Activated naive CD4-positive, alpha-beta T cell treated with anti-CD3 and anti-CD28 coated beads, Interleukin-2, amount 10 ng/mL, durations not matched to agents 7 days and 5 days (primary cell): ENCODE results near the gene NT5C2.
"Not testable (repeated sequence)": the region's sequence is repeated elsewhere in the genome, so short reads cannot be mapped to it uniquely, and the experiment has no call there.

Source experiments
- CTCF ChIA-PET: fragments of 350-600 bp; sonication (Branson Sonifier 250); formaldehyde crosslinking; loops from one replicate; lab custom pipeline; 2021; ENCODE audit warnings: antibody characterized with exemption; lab: Charles Lee
- DNase-seq: peaks from one replicate; pipeline ENCODE4 v3.0.0-alpha.2; 2020
- H3K27ac Mint-ChIP-seq: one replicate; pipeline ENCODE4 v1.8.0; 2021; ENCODE audit warnings: mild to moderate bottlenecking, moderate library complexity, mixed read lengths
- H3K27me3 Mint-ChIP-seq: one replicate; pipeline ENCODE4 v1.8.0; 2021; ENCODE audit warnings: mild to moderate bottlenecking, mixed read lengths
- H3K36me3 Mint-ChIP-seq: one replicate; pipeline ENCODE4 v1.8.0; 2021; ENCODE audit warnings: mixed read lengths
- H3K4me1 Mint-ChIP-seq: one replicate; pipeline ENCODE4 v1.8.0; 2021; ENCODE audit warnings: mixed read lengths
- H3K4me3 Mint-ChIP-seq: one replicate; pipeline ENCODE4 v1.8.0; 2021; ENCODE audit warnings: mild to moderate bottlenecking, moderate library complexity, mixed read lengths
- H3K9me3 Mint-ChIP-seq: one replicate; pipeline ENCODE4 v1.8.0; 2021; ENCODE audit warnings: mixed read lengths

Gene NT5C2

GRCh38 chr10:103072276-103072675 lies 120.8 kb downstream of the NT5C2 start:
- Mint-ChIP-seq H3K4me3 (no peak overlapping the region), H3K36me3 (no peaks in the 10 kb centered on the region), H3K27ac (no peak overlapping the region), H3K27me3 (no peaks in the 10 kb centered on the region), H3K4me1 (peaks cover 40% of the 10 kb centered on the region), H3K9me3 (no peaks in the 10 kb centered on the region)
- DNase-seq = no peak
- CTCF ChIA-PET = interaction anchor here (1.3 to 4.8 kb wide), 2 partner anchors 155 to 172 kb away, joined by 6 to 69 read pairs; partner anchors contain the start of gene CNNM2

DNA sequence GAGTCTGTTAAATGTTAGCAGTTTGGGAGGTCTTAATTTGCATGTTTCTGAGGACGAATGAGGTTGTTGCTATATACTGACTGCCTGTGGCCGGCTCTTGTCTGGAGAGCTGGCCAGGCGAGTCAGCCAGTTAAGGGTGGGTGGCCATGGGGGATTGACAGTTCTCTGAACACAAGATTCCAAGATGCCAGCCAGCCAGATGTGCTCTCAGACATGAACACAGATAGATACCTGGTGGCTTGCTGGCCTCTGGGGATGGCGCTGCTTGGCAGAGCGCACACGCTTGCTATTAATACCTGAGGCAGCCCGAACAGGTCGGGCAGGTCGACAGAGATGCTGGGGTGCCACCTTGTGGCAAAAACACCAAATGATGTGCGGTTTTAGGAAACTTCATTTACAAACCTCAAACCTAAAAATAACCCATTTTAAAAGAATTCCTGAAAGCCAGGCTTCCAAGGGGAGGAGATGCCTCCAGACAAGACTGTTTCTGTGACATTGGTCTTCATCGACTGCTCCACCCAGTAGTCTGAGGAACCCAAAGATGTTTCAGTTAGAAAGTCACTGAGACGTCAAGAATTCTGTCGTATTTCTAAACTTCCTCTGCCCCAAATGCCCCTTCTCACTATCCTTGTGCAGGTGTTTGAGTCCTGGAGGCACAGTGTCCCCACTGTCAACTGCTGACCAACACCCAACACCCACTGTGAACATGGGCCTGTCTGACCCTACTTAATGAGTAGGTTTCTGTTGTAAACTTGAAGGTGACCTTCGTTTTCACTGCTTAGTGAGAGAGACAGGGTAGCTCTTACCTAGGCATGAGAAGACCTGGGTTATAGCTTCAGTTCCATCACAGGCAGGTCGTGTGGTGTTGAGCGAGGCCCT lies 123.4 kb downstream of the NT5C2 start:
- peak; percentile 83 for DNase-seq
- Mint-ChIP-seq H3K27me3 (no peaks in the 10 kb centered on the region), H3K27ac (peak overlapping the region; percentile 75), H3K4me1 (peaks cover 40% of the 10 kb centered on the region), H3K4me3 (no peak overlapping the region), H3K9me3 (no peaks in the 10 kb centered on the region), H3K36me3 (no peaks in the 10 kb centered on the region)
- CTCF ChIA-PET = interaction anchor here (0.7 to 4.8 kb wide), 11 partner anchors 15 to 237 kb away, joined by 3 to 69 read pairs (median 6); partner anchors contain the start of genes CNNM2, CYP17A1, NT5C2 and RPEL1

- CTCF ChIA-PET = interaction anchor here (0.7 to 4.8 kb wide), 6 partner anchors 146 to 232 kb away, joined by 3 to 69 read pairs (median 7); partner anchors contain the start of gene CNNM2
- Mint-ChIP-seq H3K9me3 (no peaks in the 10 kb centered on the region), H3K27ac (no peak overlapping the region), H3K4me3 (no peak overlapping the region), H3K4me1 (peaks cover 40% of the 10 kb centered on the region), H3K27me3 (no peaks in the 10 kb centered on the region), H3K36me3 (no peaks in the 10 kb centered on the region)
- no peak for DNase-seq
Measured at GRCh38 chr10:103067956-103068355, 125.1 kb downstream of the NT5C2 start.

GRCh38 chr10:103067484-103067883 lies 125.6 kb downstream of the NT5C2 start:
- H3K9me3 Mint-ChIP-seq = no peaks in the 10 kb centered on the region
- no peak for DNase-seq
- peaks cover 40% of the 10 kb centered on the region for H3K4me1 Mint-ChIP-seq
- H3K27ac Mint-ChIP-seq = no peak overlapping the region
- CTCF ChIA-PET = interaction anchor here (0.8 to 3.7 kb wide), 3 partner anchors 146 to 232 kb away, joined by 3 to 13 read pairs (median 7); partner anchors contain the start of gene CNNM2
- H3K27me3 Mint-ChIP-seq = no peaks in the 10 kb centered on the region
- H3K36me3 Mint-ChIP-seq = no peaks in the 10 kb centered on the region
- no peak overlapping the region for H3K4me3 Mint-ChIP-seq

DNA sequence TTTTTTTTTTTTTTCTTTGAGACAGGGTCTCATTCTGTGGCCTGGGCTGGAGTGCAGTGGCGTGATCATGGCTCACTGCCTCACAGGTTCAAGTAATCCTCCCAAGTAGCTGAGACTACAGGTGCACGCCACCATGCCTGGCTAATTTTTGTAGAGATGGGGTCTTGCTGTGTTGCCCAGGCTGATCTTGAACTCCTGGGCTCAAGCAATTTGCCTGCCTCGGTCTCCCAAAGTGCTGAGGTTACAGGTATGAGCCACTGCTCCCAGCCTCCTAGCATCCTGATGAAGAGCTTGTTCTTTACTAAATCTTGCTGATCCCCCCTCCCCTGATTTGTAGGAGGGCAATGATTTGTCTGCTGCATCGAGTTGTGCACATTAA lies 126.0 kb downstream of the NT5C2 start:
- H3K27ac Mint-ChIP-seq, DNase-seq, H3K9me3 Mint-ChIP-seq, H3K36me3 Mint-ChIP-seq, H3K27me3 Mint-ChIP-seq, H3K4me3 Mint-ChIP-seq: not testable (repeated sequence)
- H3K4me1 Mint-ChIP-seq = peaks cover 40% of the 10 kb centered on the region
- CTCF ChIA-PET = interaction anchor here (1.3 to 3.7 kb wide), 3 partner anchors 150 to 232 kb away, joined by 4 to 13 read pairs (median 7); partner anchors contain the start of gene CNNM2

GRCh38 chr10:103066141-103067098 lies 126.7 kb downstream of the NT5C2 start:
- DNase-seq = no peak
- Mint-ChIP-seq H3K4me3 (no peak overlapping the region), H3K27me3 (no peaks in the 10 kb centered on the region), H3K9me3 (no peaks in the 10 kb centered on the region), H3K4me1 (peaks cover 36% of the 10 kb centered on the region), H3K27ac (no peak overlapping the region), H3K36me3 (no peaks in the 10 kb centered on the region)
- CTCF ChIA-PET = interaction anchor here (1.3 to 1.8 kb wide), 2 partner anchors 149 to 231 kb away, joined by 4 to 7 read pairs; partner anchors contain the start of gene CNNM2

- Mint-ChIP-seq H3K27ac (no peak overlapping the region), H3K27me3 (no peaks in the 10 kb centered on the region), H3K4me1 (peaks cover 21% of the 10 kb centered on the region), H3K4me3 (no peak overlapping the region), H3K9me3 (no peaks in the 10 kb centered on the region), H3K36me3 (no peaks in the 10 kb centered on the region)
- DNase-seq = no peak
- CTCF ChIA-PET = interaction anchor here (4.2 kb wide), 1 partner anchor 147 kb away, joined by 26 read pairs; the partner anchor contains the start of gene CNNM2
Measured at GRCh38 chr10:103064956-103065355, 128.1 kb downstream of the NT5C2 start.

DNA sequence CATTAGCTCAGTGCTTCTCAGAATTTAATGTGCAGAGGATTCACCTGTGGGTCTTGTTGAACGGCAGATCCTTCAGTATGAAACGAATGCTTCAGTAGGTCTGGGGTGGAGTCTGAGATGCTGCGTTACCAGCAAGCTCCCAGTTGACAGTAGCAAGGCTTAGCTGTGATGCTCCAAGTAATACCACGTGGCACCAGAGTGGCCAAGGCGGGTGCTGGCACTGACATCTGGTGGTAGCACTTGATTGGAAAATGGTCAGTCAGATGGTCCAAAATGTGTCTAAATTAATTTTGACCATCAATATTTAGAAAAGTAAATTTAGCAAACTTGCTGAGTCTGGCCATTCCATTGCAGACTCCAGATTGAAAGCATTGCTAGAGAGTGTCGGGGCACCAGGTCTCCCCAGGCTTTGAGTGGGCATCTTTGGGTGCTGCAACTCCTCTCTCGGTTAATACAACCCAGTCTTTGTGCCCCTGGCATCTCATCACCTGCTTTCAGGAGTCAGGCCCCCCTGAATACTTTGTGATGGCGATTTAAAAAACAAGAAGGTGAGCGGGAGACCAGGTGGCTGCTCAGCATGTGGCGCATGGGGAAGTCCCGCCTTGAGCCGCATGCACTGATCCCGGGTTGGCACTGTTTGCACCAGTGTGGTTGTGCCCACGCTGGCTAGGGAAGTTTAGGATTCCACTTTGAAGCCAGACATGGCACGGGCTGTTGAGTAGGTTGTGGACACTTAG lies 130.1 kb downstream of the NT5C2 start:
- Mint-ChIP-seq H3K27me3 (no peaks in the 10 kb centered on the region), H3K27ac (no peak overlapping the region), H3K9me3 (no peaks in the 10 kb centered on the region), H3K4me1 (peaks cover 3% of the 10 kb centered on the region), H3K4me3 (no peak overlapping the region), H3K36me3 (no peaks in the 10 kb centered on the region)
- CTCF ChIA-PET = interaction anchor here (0.5 to 4.2 kb wide), 4 partner anchors 114 to 237 kb away, joined by 3 to 26 read pairs (median 3); partner anchors contain the start of gene CNNM2
- no peak for DNase-seq

DNA sequence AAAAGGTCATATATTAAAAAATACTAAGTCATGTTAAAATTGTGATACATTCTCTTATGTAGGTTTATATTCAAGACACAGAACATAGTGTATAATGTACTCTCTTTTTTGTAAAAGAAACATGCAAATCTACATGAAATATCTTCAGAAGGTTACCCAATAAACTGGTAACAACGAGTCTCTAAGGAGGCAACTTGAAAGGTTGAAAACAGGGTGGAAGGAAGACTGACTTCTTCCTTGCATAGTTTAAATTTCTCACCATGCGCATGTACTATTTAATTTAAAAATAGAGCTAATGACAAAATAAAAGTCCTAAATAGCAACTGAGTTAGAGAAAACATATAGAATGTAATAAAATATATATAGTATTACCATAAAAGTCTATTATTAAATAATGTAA lies 132.5 kb downstream of the NT5C2 start:
- no peaks in the 10 kb centered on the region for H3K36me3 Mint-ChIP-seq
- CTCF ChIA-PET = interaction anchor here (1.1 to 4.2 kb wide), 3 partner anchors 143 to 181 kb away, joined by 3 to 26 read pairs (median 4); partner anchors contain the start of gene CNNM2
- no peak overlapping the region for H3K27ac Mint-ChIP-seq
- H3K9me3 Mint-ChIP-seq = no peaks in the 10 kb centered on the region
- H3K4me1 Mint-ChIP-seq = peaks cover 3% of the 10 kb centered on the region
- no peaks in the 10 kb centered on the region for H3K27me3 Mint-ChIP-seq
- H3K4me3 Mint-ChIP-seq = no peak overlapping the region
- no peak for DNase-seq

GRCh38 chr10:103058034-103058433 lies 135.0 kb downstream of the NT5C2 start:
- H3K27ac Mint-ChIP-seq = no peak overlapping the region
- CTCF ChIA-PET = interaction anchor here (0.7 to 1.0 kb wide), 2 partner anchors 140 to 145 kb away, joined by 3 read pairs; partner anchors contain the start of gene CNNM2
- no peaks in the 10 kb centered on the region for H3K27me3 Mint-ChIP-seq
- no peak for DNase-seq
- H3K36me3 Mint-ChIP-seq = peaks cover 2% of the 10 kb centered on the region
- H3K4me3 Mint-ChIP-seq = no peak overlapping the region
- H3K4me1 Mint-ChIP-seq = peaks cover 25% of the 10 kb centered on the region
- no peaks in the 10 kb centered on the region for H3K9me3 Mint-ChIP-seq

DNA sequence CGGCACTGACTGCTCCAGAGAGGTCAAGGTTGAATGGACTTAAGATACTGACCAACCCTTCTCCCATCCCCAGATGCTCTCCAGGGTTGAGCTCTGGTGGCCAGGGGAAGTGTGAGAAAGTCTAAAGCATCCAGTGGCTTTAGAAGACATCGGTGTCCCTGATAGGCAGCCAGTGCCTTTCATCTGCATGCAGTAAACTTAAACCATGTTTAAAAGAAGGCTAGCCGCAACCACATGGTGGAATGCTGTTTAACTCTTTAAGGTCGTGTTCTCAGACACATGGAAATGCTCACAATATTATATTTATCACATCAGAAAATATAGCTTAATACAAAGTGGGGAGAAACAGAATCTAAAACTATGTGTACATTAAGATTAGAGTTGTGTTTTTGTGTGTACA lies 138.0 kb downstream of the NT5C2 start:
- H3K9me3 Mint-ChIP-seq = no peaks in the 10 kb centered on the region
- H3K4me1 Mint-ChIP-seq = peaks cover 36% of the 10 kb centered on the region
- H3K27ac Mint-ChIP-seq = no peak overlapping the region
- H3K36me3 Mint-ChIP-seq = peaks cover 2% of the 10 kb centered on the region
- no peak for DNase-seq
- no peak overlapping the region for H3K4me3 Mint-ChIP-seq
- CTCF ChIA-PET = interaction anchor here (1.0 to 2.0 kb wide), 4 partner anchors 9 to 96 kb away, joined by 3 to 7 read pairs (median 4); no protein-coding TSS in a partner anchor
- H3K27me3 Mint-ChIP-seq = no peaks in the 10 kb centered on the region

DNA sequence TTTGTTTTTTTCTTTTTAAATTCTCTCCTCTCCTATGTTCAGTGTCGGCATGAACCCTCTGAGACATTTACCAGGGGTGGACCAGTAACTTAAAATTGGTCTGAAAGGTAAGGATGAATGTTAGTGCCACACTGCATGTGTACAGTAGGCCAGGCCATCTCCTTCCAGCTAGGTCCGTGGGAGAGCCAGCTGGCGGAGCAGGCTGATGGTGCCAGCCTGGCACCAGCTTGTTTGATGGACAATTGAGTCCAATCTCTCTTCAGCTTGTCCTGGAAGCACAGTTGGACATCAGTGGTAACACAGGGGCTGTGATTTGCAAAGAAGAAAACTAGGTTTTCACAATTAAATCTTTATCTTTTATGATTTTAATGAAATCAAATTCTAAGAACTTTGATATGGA lies 138.5 kb downstream of the NT5C2 start:
- peak overlapping the region; percentile 78 for H3K4me3 Mint-ChIP-seq

More for the DNA sequence above, 138.5 kb downstream of the NT5C2 start:
- Mint-ChIP-seq H3K27me3 (no peaks in the 10 kb centered on the region), H3K36me3 (peaks cover 2% of the 10 kb centered on the region), H3K9me3 (no peaks in the 10 kb centered on the region), H3K27ac (peak overlapping the region; percentile 93), H3K4me1 (peaks cover 36% of the 10 kb centered on the region)
- no peak for DNase-seq
- CTCF ChIA-PET = interaction anchor here (1.0 to 2.0 kb wide), 6 partner anchors 10 to 137 kb away, joined by 3 to 14 read pairs (median 4); partner anchors contain the start of gene CNNM2
